EH (cell line): Measurements from ENCODE around the gene CCL4L2.
"Not testable (repeated sequence)": the region's sequence is repeated elsewhere in the genome, so short reads cannot be mapped to it uniquely, and the experiment has no call there.

Experiments used
- DNase-seq: peaks from one replicate; pipeline ENCODE4 v3.0.0-alpha.2; 2015; ENCODE audit warnings: low read depth

The CCL4L2 gene

GRCh38 chr17:36195434-36196130 lies 15.3 kb upstream of the CCL4L2 start:
- DNase-seq: no peak

GRCh38 chr17:36196131-36196486 lies 14.8 kb upstream of the CCL4L2 start:
- DNase-seq: no peak

GRCh38 chr17:36197387-36197703 lies 13.5 kb upstream of the CCL4L2 start:
- DNase-seq: no peak

GRCh38 chr17:36198831-36199465 lies 11.9 kb upstream of the CCL4L2 start:
- DNase-seq: no peak

- not testable (repeated sequence) for DNase-seq
Observed at GRCh38 chr17:36201102-36201501, 9.8 kb upstream of the CCL4L2 start.

- DNase-seq: not testable (repeated sequence)
Observed at GRCh38 chr17:36201506-36201905, 9.4 kb upstream of the CCL4L2 start.

- no peak for DNase-seq
Observed at GRCh38 chr17:36203335-36203734, 7.5 kb upstream of the CCL4L2 start.

GRCh38 chr17:36204724-36205500 lies 6.0 kb upstream of the CCL4L2 start:
- no peak for DNase-seq

- no peak for DNase-seq
Observed at GRCh38 chr17:36205637-36206485, 5.0 kb upstream of the CCL4L2 start.

- not testable (repeated sequence) for DNase-seq
Observed at GRCh38 chr17:36206486-36206821, 4.4 kb upstream of the CCL4L2 start.

- not testable (repeated sequence) for DNase-seq
Observed at GRCh38 chr17:36207383-36207782, 3.5 kb upstream of the CCL4L2 start.

- DNase-seq: no peak
Observed at GRCh38 chr17:36209575-36209974, 1.3 kb upstream of the CCL4L2 start.

GRCh38 chr17:36211484-36212271 lies 815 bp downstream of the CCL4L2 start:
- not testable (repeated sequence) for DNase-seq

GRCh38 chr17:36212272-36212605 lies 1.4 kb downstream of the CCL4L2 start:
- DNase-seq: no peak

- DNase-seq: no peak
Observed at GRCh38 chr17:36212966-36213365, 2.1 kb downstream of the CCL4L2 start.

- no peak for DNase-seq
Observed at GRCh38 chr17:36213695-36214094, 2.8 kb downstream of the CCL4L2 start.

- DNase-seq: no peak
Observed at GRCh38 chr17:36214918-36215317, 4.1 kb downstream of the CCL4L2 start.

GRCh38 chr17:36215406-36216308 lies 4.8 kb downstream of the CCL4L2 start:
- DNase-seq: not testable (repeated sequence)

- not testable (repeated sequence) for DNase-seq
Observed at GRCh38 chr17:36219556-36219955, 8.7 kb downstream of the CCL4L2 start.

GRCh38 chr17:36220737-36221580 lies 10.1 kb downstream of the CCL4L2 start:
- DNase-seq: peak; percentile 11
